GM12875 (cell line): ENCODE measurements around the gene PRG2.
"Not testable (repeated sequence)": the region's sequence is repeated elsewhere in the genome, so short reads cannot be mapped to it uniquely, and the experiment has no call there.

Source experiments
- H3K4me3 ChIP-seq: one replicate; pipeline ENCODE4 v1.5.1; 2011; ENCODE audit warnings: low read depth, low read length, control low read depth
- CTCF ChIP-seq: IDR thresholded peaks from 2 replicates; pipeline ENCODE4 v1.5.1; 2011; ENCODE audit warnings: low read depth, mild to moderate bottlenecking, control low read depth, inconsistent platforms, low read length, moderate library complexity, borderline replicate concordance; ENCODE audit not compliant: insufficient read depth

The PRG2 gene

DNA sequence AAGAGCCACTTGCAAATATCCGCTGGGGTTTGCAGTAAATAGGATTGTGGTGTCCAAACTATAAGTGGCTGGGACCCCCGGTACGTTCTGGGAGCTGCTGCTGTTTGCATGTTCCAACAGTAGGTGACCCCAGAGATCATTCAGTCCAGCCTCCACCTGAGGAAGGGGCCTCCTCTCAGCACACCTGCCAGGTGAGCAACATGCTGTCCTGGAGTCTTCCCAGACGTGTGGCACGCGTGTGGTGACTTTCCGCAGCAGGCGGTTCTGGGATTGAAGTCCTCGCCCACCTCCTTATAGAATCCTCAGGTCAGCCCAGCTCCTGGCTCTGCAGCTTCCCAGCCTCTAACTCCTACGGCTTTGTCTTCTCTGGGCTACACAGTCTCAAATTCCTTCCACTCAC lies 45.6 kb downstream of the PRG2 start:
- no peak overlapping the region for H3K4me3 ChIP-seq
- 0 out of 2 replicates have a peak, but pooled peaks have one; percentile 2 for TF ChIP-seq CTCF

GRCh38 chr11:57343825-57344224 lies 46.6 kb downstream of the PRG2 start:
- no peak for TF ChIP-seq CTCF
- no peak overlapping the region for H3K4me3 ChIP-seq

GRCh38 chr11:57342702-57343101 lies 47.7 kb downstream of the PRG2 start:
- H3K4me3 ChIP-seq = no peak overlapping the region
- no peak for TF ChIP-seq CTCF

GRCh38 chr11:57341250-57341808 lies 49.1 kb downstream of the PRG2 start:
- TF ChIP-seq CTCF = no peak
- H3K4me3 ChIP-seq = no peak overlapping the region

GRCh38 chr11:57340039-57340615 lies 50.3 kb downstream of the PRG2 start:
- no peak overlapping the region for H3K4me3 ChIP-seq
- no peak for TF ChIP-seq CTCF

DNA sequence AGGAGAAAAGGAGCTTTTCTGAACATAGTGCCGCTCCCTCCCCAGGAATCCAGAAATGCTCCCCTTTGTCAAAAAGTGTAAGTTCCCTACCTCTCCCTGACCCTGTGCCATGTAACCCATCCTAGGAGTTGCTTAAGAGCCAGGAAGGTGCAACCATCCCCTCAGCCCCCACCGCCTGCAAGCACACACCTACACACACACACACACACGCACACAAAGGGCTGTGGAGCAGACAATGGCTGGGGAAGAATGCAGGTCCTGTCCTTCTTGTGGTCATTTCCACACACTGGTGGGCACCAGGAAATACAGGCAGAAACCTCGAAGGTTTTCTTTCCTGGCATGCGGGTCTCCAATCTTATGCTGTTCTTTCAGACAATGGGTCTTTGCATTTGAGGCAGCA lies 51.1 kb downstream of the PRG2 start:
- no peak overlapping the region for H3K4me3 ChIP-seq
- no peak for TF ChIP-seq CTCF

DNA sequence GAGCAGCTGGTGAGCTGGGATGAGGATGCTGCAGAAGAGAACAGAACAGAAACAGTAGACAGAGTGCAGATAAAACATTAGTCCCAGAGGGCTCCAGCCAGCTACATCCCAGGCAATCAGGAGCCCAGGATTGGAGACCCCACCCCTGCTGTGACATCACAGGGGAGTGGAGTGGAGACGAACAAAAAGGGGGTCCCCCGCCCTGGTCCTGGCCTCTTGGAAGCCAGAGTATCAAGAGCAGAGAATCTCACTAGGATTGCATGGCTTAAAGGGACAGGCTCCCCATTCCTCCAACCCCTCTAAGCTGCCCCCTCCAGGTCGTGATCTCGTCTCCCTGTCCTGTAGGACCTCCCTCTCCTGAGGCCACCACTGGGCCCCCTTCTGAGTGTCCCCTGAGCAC lies 52.3 kb downstream of the PRG2 start, which contains the start of gene P2RX3:
TSS of gene P2RX3 (plus strand) at position 211 of the 400 bp plus-strand sequence. CDS start 199 bp downstream, outside the sequence.
- no peak for TF ChIP-seq CTCF
- no peak within 1 kb of the TSS for H3K4me3 ChIP-seq

DNA sequence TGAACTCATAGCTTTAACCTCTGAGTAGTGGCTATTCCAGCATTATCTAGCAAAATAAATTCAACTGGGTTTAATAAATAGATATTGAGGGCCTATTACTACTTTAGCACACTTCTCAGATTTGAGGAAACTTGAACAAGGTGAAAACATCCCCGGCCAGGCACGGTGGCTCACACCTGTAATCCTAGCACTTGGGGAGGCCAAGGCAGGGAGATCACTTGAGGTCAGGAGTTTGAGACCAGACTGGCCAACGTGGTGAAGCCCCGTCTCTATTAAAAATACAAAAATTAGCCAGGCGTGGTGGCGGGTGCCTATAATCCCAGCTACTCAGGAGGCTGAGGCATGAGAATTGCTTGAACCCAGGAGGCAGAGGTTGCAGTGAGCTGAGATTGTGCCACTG lies 53.6 kb downstream of the PRG2 start:
- H3K4me3 ChIP-seq = not testable (repeated sequence)
